Cardiac septum (tissue), 1 donor: ENCODE data around the gene RWDD4. TPM values are rescaled to one million over a fixed set of nuclear protein-coding genes. Genes with fewer than 3 reads are reported as not detected.

Experiments
- DNase-seq: peaks from one replicate; pipeline ENCODE4 v3.0.0-alpha.2; 2020; ENCODE audit warnings: low spot score
- intact Hi-C: fragments of 100-400 bp; cut with DNase I; formaldehyde crosslinking; loops from one replicate; pipeline ENCODE4 v1.14.0; 2022
- total RNA-seq: library from RNA; stranded (reverse); fragmentation: NEBNext Ultra II Directional; extraction: Animal tissue kit (Norgen Biotek cat#: 25700); gene quantifications from one replicate; pipeline ENCODE4 v1.2.1, GENCODE V29; 2021
- donor health status: DM: no; HTN: no; CAD: no.

Gene RWDD4
- total RNA-seq, 1 donor from 2014 or later = 17.5 TPM

GRCh38 chr4:183610033-183610432, 49.0 kb downstream of the RWDD4 start:
- DNase-seq = no peak
- intact Hi-C loops = no loop called here

GRCh38 chr4:183609151-183609550, 49.8 kb downstream of the RWDD4 start:
- intact Hi-C loops = no loop called here

GRCh38 chr4:183607894-183608293, 51.1 kb downstream of the RWDD4 start:
- no peak for DNase-seq
- intact Hi-C loops = no loop called here

More at GRCh38 chr4:183609151-183609550, 49.8 kb downstream of the RWDD4 start:
- no peak for DNase-seq

DNA sequence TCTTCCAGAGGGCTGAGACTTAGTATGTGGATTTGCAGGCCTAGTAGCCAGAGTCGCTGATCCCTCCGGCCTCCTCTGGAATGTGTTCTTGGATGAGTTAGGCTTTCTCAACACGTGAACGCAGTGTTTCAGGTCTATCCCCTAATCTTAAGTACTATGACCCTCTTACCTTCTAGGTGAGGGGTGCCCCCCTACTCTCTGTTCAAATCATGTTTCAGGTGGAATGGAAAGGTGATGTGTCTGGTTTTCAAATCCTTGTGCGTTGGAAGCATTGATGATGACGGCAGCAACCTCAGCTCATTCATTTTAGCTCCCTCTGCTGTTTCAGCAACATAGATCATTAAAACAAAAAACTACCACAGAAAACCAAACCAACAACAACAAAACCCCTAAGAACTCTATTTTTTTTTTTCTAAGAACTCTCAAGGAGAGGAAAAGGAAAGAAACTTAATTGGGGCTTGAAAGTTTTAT, 56.4 kb downstream of the RWDD4 start:
- intact Hi-C loops = loop anchor here (1.0 kb wide), 1 partner anchor 130 kb away; no protein-coding TSS in a partner anchor
- no peak for DNase-seq

GRCh38 chr4:183601381-183601780, 57.6 kb downstream of the RWDD4 start:
- DNase-seq = no peak
- intact Hi-C loops = no loop called here

DNA sequence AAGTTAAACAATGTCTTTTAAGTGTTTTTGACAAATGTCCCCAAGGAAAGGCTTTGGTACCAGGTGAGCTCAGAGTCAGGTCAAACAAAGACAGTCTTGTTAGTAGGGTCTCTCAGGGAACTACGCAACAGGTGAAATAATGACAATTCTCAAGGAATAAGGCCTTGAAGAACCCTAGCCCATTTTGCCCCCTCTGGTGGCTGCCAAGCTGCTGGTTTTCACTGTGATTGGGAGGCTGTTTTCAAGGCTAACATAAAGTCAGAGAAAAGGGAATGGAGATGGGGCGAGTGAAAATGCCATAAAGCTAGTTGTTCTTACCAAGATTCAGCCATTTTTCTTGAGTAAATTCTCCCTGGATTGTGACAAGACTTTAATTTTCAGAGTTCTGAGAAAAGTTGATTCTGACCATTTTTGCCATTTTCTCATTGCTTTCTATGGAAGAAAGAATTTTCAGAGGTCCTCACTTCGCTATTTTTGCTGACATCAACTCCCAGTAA, 58.7 kb downstream of the RWDD4 start:
- DNase-seq = no peak
- intact Hi-C loops = no loop called here

DNA sequence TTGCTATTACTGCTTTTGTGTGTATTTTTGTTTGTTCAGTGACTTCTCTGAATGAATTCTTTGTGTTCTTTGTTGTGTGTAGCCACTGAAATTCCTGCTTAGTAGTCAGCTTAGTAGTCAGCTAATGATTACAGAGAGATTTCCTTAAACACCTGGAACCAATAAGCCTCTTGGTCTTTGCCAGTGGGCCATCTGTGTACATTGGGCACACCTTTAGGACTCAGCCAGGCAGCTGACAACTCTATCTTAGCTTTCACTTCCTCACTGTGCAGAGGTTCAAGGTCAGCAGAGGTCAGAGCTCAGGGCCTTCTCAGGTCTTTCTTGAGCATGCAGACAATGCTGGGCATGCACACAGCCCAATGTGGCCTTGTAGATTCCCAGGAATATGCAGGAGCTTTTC, 59.3 kb downstream of the RWDD4 start:
- no peak for DNase-seq
- intact Hi-C loops = no loop called here

DNA sequence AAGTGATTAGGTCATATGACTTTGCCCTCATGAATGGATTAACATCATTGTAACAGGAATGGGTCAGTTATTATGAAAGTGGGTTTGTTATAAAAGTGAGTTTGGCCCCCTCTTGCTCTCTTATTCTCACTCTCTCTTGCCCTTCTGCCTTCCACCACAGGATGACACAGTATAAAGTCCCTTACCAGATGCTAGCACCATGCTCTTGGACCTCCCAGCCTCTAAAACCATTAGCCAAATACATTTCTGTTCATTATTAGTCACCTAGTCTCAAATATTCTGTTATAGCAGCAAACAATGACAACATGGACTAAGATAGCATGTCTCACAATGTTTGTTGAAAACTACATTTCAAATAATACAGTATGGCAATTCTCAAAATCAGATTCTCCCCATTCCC, 59.7 kb downstream of the RWDD4 start:
- DNase-seq = no peak
- intact Hi-C loops = no loop called here

DNA sequence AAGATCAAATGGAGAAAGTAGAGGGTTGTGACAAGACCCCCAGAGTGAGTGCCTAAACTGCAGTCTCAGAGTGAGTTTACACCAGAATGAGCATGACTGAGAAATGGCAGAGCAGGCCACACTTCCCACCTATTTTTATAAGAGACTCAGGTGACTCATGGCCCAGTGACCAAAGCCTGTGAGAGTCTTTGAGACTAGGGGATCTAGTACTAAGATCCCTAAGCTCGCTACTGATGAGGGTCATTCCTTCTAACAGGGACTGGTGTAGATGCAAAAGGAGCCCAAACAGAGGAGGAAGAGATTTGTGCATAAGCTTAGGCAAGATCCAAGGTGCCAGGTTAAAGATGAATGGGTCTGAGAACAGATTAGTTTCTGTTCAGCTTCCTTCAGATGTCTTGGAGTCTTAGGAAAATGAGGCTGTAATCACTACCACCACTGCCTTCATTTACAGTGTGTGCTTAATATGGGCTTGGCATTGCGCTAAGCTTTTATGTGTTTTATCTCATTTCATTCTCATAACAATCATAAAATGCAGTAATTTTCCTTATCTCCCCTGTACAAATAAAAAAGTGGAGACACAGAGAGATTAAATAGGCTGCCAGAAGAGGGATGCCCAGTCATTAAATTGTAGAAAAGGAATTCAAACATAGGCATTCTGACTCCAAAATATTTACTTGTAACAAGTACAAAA, 62.8 kb downstream of the RWDD4 start:
- DNase-seq = no peak
- intact Hi-C loops = no loop called here

- DNase-seq = no peak
- intact Hi-C loops = no loop called here
These were observed 64.2 kb downstream of the RWDD4 start for GRCh38 chr4:183594823-183595222.

DNA sequence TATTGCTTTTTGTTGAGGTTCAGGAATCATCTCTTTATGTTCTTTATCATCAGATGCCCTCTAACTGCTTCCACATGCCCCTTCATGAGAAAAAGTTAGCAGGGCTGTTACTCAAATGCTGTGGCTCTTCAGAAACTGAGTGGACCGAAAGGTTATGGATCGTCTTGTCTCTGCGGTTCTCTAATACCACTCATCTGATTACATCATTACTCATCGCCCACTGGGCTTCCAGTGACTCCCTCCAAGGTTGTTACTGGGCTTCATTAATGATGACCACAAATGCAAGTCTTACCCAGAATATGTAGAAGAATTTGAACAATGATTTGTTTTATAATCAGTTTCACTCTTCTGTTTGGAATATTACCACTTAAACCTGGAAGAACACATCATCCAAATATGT, 67.7 kb downstream of the RWDD4 start:
- no peak for DNase-seq
- intact Hi-C loops = no loop called here

Other genes with a start within 250 kb of the RWDD4 start
- gene CDKN2AIP, start 214.5 kb downstream of the RWDD4 start, total RNA-seq = 9.5 TPM
- 6.2 TPM for gene ING2, start 154.1 kb downstream of the RWDD4 start, total RNA-seq
- gene TRAPPC11, start 108 bp upstream of the RWDD4 start, total RNA-seq = 21.3 TPM
- 9.4 TPM for gene STOX2, start 246.1 kb upstream of the RWDD4 start, total RNA-seq